GM18507 (cell line): ENCODE data around the gene SLC47A1.
"Not testable (repeated sequence)": the region's sequence is repeated elsewhere in the genome, so short reads cannot be mapped to it uniquely, and the experiment has no call there.

Source experiments
- DNase-seq: peaks from one replicate; pipeline ENCODE4 v3.0.0; 2011; ENCODE audit warnings: low read depth; ENCODE audit not compliant: insufficient read length; ENCODE audit errors: extremely low spot score
- FAIRE-seq: peaks from 2 replicates; lab custom pipeline; 2011; peaks lifted over from hg19 to GRCh38; lab: Jason Lieb, UNC

Gene SLC47A1

GRCh38 chr17:19533718-19534561 is at the start of gene SLC47A1:
Gene SLC47A1 (plus strand): TSS chr17:19533854. CDS start chr17:19533940, 86 bp downstream.
- no peak for FAIRE-seq
- no peak for DNase-seq

- FAIRE-seq (no peak), DNase-seq (no peak)
Observed at GRCh38 chr17:19485800-19486340, 47.8 kb upstream of the SLC47A1 start.

GRCh38 chr17:19486351-19487023 is 47.2 kb upstream of the SLC47A1 start:
- FAIRE-seq (no peak), DNase-seq (no peak)

- no peak for FAIRE-seq
- no peak for DNase-seq
Observed at GRCh38 chr17:19487024-19487600, 46.5 kb upstream of the SLC47A1 start.

GRCh38 chr17:19492141-19492540 is 41.5 kb upstream of the SLC47A1 start:
- FAIRE-seq, result no peak

GRCh38 chr17:19494961-19495806 is 38.5 kb upstream of the SLC47A1 start:
- DNase-seq, result no peak
- FAIRE-seq, result no peak

More at GRCh38 chr17:19492141-19492540, 41.5 kb upstream of the SLC47A1 start:
- DNase-seq, result no peak

- no peak for DNase-seq
- no peak for FAIRE-seq
Observed at GRCh38 chr17:19495828-19496528, 37.7 kb upstream of the SLC47A1 start.

- DNase-seq (no peak), FAIRE-seq (no peak)
Observed at GRCh38 chr17:19497624-19498023, 36.0 kb upstream of the SLC47A1 start.

- FAIRE-seq, result no peak
Observed at GRCh38 chr17:19501219-19501618, 32.4 kb upstream of the SLC47A1 start.

GRCh38 chr17:19502517-19502916 is 31.1 kb upstream of the SLC47A1 start:
- FAIRE-seq (no peak), DNase-seq (no peak)

More at GRCh38 chr17:19501219-19501618, 32.4 kb upstream of the SLC47A1 start:
- no peak for DNase-seq

GRCh38 chr17:19505561-19505960 is 28.1 kb upstream of the SLC47A1 start:
- not testable (repeated sequence) for FAIRE-seq, DNase-seq

- FAIRE-seq, result peak; percentile 51
- DNase-seq, result peak; percentile 58
Observed at GRCh38 chr17:19507775-19508576, 25.7 kb upstream of the SLC47A1 start.

- no peak for FAIRE-seq
- no peak for DNase-seq
Observed at GRCh38 chr17:19508577-19508867, 25.1 kb upstream of the SLC47A1 start.

GRCh38 chr17:19509281-19509852 is 24.3 kb upstream of the SLC47A1 start:
- not testable (repeated sequence) for DNase-seq, FAIRE-seq

GRCh38 chr17:19510903-19511302 is 22.8 kb upstream of the SLC47A1 start:
- FAIRE-seq (no peak), DNase-seq (no peak)

- FAIRE-seq (peak; percentile 90), DNase-seq (no peak)
Observed at GRCh38 chr17:19513897-19514488, 19.7 kb upstream of the SLC47A1 start.

GRCh38 chr17:19517699-19518098 is 16.0 kb upstream of the SLC47A1 start:
- DNase-seq (no peak), FAIRE-seq (no peak)
